ENCODE results near the gene DDX41.
A peak's percentile ranks its signal among the peaks of the same experiment; 100 is the strongest.

Gene DDX41

GRCh38 chr5:177474846-177475562 is 41.8 kb downstream of the DDX41 start:
- DNase-seq (ENCODE audit: low read depth), result no peak
- TF ChIP-seq CTCF (conservative IDR thresholded peaks at IDR 0.05; ENCODE audit: low read depth, low read length), result no peak
- H3K4me3 ChIP-seq (ENCODE audit: low read length), result no peak overlapping the region

- no peak overlapping the region for H3K4me3 ChIP-seq (ENCODE audit: low read length)
- DNase-seq (ENCODE audit: low read depth), result no peak
Observed at GRCh38 chr5:177474002-177474476, 42.7 kb downstream of the DDX41 start.

GRCh38 chr5:177473443-177474001 is 43.2 kb downstream of the DDX41 start, which contains the start of gene DBN1:
Gene DBN1, minus strand, starts transcription at chr5:177473634. Its CDS starts 113 bp downstream, at chr5:177473521.
- TF ChIP-seq CTCF (conservative IDR thresholded peaks at IDR 0.05; ENCODE audit: low read depth, low read length), result no peak
- H3K4me3 ChIP-seq (ENCODE audit: low read length), result peak within 1 kb of the TSS; percentile 85
- DNase-seq (ENCODE audit: low read depth), result no peak

More at GRCh38 chr5:177474002-177474476, 42.7 kb downstream of the DDX41 start:
- no peak for TF ChIP-seq CTCF (conservative IDR thresholded peaks at IDR 0.05; ENCODE audit: low read depth, low read length)

GRCh38 chr5:177472460-177473442 is 44.0 kb downstream of the DDX41 start:
- H3K4me3 ChIP-seq (ENCODE audit: low read length), result peak overlapping the region; percentile 85
- no peak for DNase-seq (ENCODE audit: low read depth)
- no peak for TF ChIP-seq CTCF (conservative IDR thresholded peaks at IDR 0.05; ENCODE audit: low read depth, low read length)

GRCh38 chr5:177471610-177472356 is 45.0 kb downstream of the DDX41 start:
- no peak for DNase-seq (ENCODE audit: low read depth)
- H3K4me3 ChIP-seq (ENCODE audit: low read length), result peak overlapping the region; percentile 85
- no peak for TF ChIP-seq CTCF (conservative IDR thresholded peaks at IDR 0.05; ENCODE audit: low read depth, low read length)

- H3K4me3 ChIP-seq (ENCODE audit: low read length), result peak overlapping the region; percentile 85
- no peak for TF ChIP-seq CTCF (conservative IDR thresholded peaks at IDR 0.05; ENCODE audit: low read depth, low read length)
- DNase-seq (ENCODE audit: low read depth), result no peak
Observed at GRCh38 chr5:177470759-177471536, 45.8 kb downstream of the DDX41 start.
